Stomach (tissue), 4 donors: ENCODE measurements around the gene BCAP31.

Source experiments
- EP300 ChIP-seq: sonication (generic); formaldehyde crosslinking; IDR thresholded peaks from one replicate; pipeline ENCODE4 v1.6.1; 2017; ENCODE audit warnings: antibody characterized with exemption
- POLR2A ChIP-seq, 4 donors: fragments of 450-650 bp; IDR thresholded peaks; one replicate each; pipeline ENCODE4 v1.6.1; 2016; ENCODE audit warnings: antibody characterized with exemption in 4 of 4, control low read depth in 2 of 4, mild to moderate bottlenecking in 1 of 4, moderate library complexity in 1 of 4
- TF ChIP-seq, protein P1 (sequence below), 7 experiments: fragments of 450-650 bp in 4 of 7; fragments of 200-600 bp in 3 of 7; sonication (generic) in 3 of 7; IDR thresholded peaks; one replicate each; pipeline ENCODE4 v1.5.1; 2016 to 2019; ENCODE audit warnings: antibody characterized with exemption in 7 of 7, control low read depth in 2 of 7, mild to moderate bottlenecking in 1 of 7

DNA sequence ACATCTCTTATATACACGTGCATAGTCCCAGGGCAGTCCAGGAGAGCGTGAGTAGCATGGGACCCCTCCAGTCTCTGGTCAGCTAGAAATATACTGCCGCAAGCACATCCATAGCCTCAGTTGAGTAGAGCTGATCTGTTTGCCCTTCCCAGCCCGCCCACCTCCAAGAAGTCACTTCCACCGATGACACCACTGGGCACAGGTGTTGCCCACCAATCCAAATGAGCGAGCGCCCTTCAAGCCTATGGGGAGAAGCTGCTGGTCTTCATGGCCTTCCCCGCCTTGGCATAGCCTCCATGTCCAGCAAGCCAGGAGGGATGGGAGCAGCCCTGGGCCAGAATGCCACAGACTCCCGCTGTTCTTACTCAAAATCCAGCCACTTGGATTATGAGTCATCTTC is 67.0 kb downstream of the BCAP31 start:
- TF ChIP-seq, protein P1, sequence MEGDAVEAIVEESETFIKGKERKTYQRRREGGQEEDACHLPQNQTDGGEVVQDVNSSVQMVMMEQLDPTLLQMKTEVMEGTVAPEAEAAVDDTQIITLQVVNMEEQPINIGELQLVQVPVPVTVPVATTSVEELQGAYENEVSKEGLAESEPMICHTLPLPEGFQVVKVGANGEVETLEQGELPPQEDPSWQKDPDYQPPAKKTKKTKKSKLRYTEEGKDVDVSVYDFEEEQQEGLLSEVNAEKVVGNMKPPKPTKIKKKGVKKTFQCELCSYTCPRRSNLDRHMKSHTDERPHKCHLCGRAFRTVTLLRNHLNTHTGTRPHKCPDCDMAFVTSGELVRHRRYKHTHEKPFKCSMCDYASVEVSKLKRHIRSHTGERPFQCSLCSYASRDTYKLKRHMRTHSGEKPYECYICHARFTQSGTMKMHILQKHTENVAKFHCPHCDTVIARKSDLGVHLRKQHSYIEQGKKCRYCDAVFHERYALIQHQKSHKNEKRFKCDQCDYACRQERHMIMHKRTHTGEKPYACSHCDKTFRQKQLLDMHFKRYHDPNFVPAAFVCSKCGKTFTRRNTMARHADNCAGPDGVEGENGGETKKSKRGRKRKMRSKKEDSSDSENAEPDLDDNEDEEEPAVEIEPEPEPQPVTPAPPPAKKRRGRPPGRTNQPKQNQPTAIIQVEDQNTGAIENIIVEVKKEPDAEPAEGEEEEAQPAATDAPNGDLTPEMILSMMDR (IDR thresholded peaks at IDR 0.05): no peak
- TF ChIP-seq POLR2A (IDR thresholded peaks at IDR 0.05): no peak
- TF ChIP-seq EP300: no peak
